ENCODE results near the gene MANSC4.

Gene MANSC4

GRCh38 chr12:27801630-27802029, 21.6 kb upstream of the MANSC4 start:
- H3K4me3 ChIP-seq (ENCODE audit: low read depth, low read length), result no peak overlapping the region
- no peak for TF ChIP-seq CTCF (IDR thresholded peaks at IDR 0.05; ENCODE audit: low read depth, low read length)

GRCh38 chr12:27800819-27801218, 20.8 kb upstream of the MANSC4 start:
- no peak for TF ChIP-seq CTCF (IDR thresholded peaks at IDR 0.05; ENCODE audit: low read depth, low read length)
- no peak overlapping the region for H3K4me3 ChIP-seq (ENCODE audit: low read depth, low read length)

DNA sequence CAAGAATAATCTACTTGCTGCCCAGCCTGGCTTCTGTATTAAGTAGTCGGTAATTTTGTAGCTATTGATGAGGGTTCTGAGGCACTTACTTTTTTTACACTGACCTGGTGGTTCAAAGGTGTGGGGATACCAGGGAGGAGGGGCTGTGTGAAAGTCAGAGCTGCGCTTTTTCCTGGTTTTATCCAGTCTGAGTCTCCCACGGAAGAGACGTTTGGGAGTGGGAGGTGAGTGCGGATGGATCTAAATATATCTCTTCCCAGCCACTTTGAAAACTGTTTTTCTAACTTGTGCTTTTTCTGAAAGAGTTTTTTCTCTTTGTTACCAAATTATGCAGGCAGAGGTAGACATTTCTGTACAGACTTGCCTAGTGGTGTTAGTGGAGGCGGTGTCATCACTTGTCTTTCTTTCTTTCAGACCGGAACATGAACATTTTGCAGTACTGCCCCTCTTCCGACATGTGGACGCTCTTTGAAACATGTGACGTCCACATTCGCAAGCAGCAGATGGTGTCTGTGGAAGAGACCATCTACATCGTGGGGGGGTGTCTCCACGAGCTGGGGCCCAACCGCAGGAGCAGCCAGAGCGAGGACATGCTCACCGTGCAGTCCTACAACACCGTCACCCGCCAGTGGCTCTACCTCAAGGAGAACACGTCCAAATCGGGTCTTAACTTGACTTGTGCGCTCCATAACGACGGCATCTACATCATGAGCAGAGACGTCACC, 17.4 kb upstream of the MANSC4 start:
- no peak for TF ChIP-seq CTCF (IDR thresholded peaks at IDR 0.05; ENCODE audit: low read depth, low read length)
- no peak overlapping the region for H3K4me3 ChIP-seq (ENCODE audit: low read depth, low read length)

GRCh38 chr12:27796128-27796527, 16.1 kb upstream of the MANSC4 start:
- H3K4me3 ChIP-seq (ENCODE audit: low read depth, low read length), result no peak overlapping the region
- TF ChIP-seq CTCF (IDR thresholded peaks at IDR 0.05; ENCODE audit: low read depth, low read length), result no peak

DNA sequence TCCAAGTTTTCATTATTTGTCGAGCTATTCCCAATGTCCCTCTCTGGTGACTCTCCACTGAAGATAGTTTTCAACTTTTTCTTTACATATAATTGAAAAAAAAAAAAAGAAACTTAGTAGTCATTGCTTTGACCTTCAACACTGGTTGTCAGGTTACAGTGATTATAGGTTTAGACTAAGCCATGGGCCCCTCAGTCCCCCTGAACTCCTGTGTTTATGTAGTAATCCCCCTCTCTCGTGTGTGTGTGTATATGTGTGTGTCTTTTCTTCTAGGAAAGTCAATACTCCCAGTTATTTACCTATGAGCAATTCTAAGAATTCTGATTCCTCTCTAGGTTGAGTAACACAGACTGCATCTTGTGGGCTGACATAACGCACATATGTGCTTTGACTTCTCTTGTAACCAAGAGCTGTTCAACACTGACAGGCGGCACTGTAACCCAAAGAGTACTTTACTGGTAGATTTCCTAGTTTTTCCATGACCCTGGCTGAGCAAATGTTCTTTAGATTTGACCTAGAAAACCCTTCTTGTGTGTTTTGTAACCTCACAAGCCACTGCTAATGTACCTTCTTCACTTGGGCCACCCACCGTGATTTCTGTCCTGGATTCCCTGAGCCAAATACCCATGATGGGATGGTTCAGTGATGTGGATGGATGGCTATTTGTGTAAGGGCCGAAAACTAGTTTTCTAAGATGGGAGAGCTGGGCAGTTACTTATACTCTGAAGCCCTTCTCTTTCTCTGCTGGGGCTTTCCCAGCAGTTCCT, 15.0 kb upstream of the MANSC4 start:
- TF ChIP-seq CTCF (IDR thresholded peaks at IDR 0.05; ENCODE audit: low read depth, low read length), result no peak

DNA sequence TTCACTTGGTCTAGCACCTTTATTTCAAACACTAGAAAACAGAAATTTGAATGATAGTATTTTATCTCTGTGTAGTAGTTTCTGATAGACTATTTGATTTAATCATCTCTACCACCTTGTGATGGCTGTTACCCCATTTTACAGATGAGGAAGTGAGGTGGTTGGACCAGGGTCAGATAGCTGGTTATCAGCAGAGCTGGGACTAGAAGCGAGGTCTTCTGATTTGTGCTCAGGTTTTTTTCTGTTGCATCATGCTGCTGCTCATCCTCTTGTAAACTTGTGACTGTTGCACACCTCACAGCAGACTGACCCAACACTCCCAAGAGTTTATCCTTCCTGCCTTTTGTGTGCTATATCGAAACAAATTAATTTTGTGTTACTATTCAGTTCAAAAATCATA, 10.1 kb upstream of the MANSC4 start:
- TF ChIP-seq CTCF (IDR thresholded peaks at IDR 0.05; ENCODE audit: low read depth, low read length), result no peak

More for the DNA sequence above, 15.0 kb upstream of the MANSC4 start:
- no peak overlapping the region for H3K4me3 ChIP-seq (ENCODE audit: low read depth, low read length)

DNA sequence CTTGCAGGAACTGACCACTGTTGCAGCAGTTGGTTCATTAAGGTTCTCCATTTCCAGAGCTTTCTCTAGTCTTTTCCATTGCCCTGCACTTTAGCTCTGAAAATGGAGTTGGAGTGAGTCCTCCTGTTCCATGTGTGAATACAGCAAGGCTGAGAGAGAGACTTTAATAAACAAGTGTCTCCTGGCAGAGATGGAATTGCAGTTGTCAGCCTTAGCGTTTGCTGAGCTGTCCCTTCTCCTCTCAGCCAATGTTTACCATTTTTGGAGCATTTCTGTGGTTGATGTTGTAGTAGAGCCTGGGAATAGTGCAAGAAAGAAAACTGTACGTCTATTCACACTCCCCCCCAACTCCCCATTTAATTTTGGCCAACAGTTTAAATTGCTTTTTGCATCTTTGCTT, 7.5 kb upstream of the MANSC4 start:
- no peak overlapping the region for H3K4me3 ChIP-seq (ENCODE audit: low read depth, low read length)
- no peak for TF ChIP-seq CTCF (IDR thresholded peaks at IDR 0.05; ENCODE audit: low read depth, low read length)

More for the DNA sequence above, 10.1 kb upstream of the MANSC4 start:
- H3K4me3 ChIP-seq (ENCODE audit: low read depth, low read length), result no peak overlapping the region
